ENCODE data around the gene AHCTF1. TPM values are rescaled to one million over a fixed set of nuclear protein-coding genes. Genes with fewer than 3 reads are reported as not detected.
"Not testable (repeated sequence)": the region's sequence is repeated elsewhere in the genome, so short reads cannot be mapped to it uniquely, and the experiment has no call there.

AHCTF1 gene
- total RNA-seq, 1 experiment from 2014 or later: 18.2 TPM

GRCh38 chr1:246840761-246841160 lies 91.0 kb downstream of the AHCTF1 start:
- DNase-seq (ENCODE audit: low spot score): not testable (repeated sequence)

GRCh38 chr1:246838118-246838456 lies 93.7 kb downstream of the AHCTF1 start:
- DNase-seq (ENCODE audit: low spot score): no peak

- peak; percentile 7 for DNase-seq (ENCODE audit: low spot score)
These were observed 94.2 kb downstream of the AHCTF1 start for GRCh38 chr1:246837418-246838117.

- DNase-seq (ENCODE audit: low spot score): no peak
These were observed 95.4 kb downstream of the AHCTF1 start for GRCh38 chr1:246836209-246836966.

- DNase-seq (ENCODE audit: low spot score): no peak
These were observed 100.2 kb downstream of the AHCTF1 start for GRCh38 chr1:246831543-246831942.

GRCh38 chr1:246828818-246829217 lies 102.9 kb downstream of the AHCTF1 start:
- no peak for DNase-seq (ENCODE audit: low spot score)

- DNase-seq (ENCODE audit: low spot score): no peak
These were observed 104.4 kb downstream of the AHCTF1 start for GRCh38 chr1:246827396-246827795.

- no peak for DNase-seq (ENCODE audit: low spot score)
These were observed 106.1 kb downstream of the AHCTF1 start for GRCh38 chr1:246825557-246826175.

- DNase-seq (ENCODE audit: low spot score): no peak
These were observed 107.2 kb downstream of the AHCTF1 start for GRCh38 chr1:246824541-246824940.

GRCh38 chr1:246822154-246822553 lies 109.6 kb downstream of the AHCTF1 start:
- not testable (repeated sequence) for DNase-seq (ENCODE audit: low spot score)

- DNase-seq (ENCODE audit: low spot score): no peak
These were observed 111.1 kb downstream of the AHCTF1 start for GRCh38 chr1:246820666-246821065.

GRCh38 chr1:246817778-246818177 lies 114.0 kb downstream of the AHCTF1 start:
- not testable (repeated sequence) for DNase-seq (ENCODE audit: low spot score)

GRCh38 chr1:246815693-246816270 lies 116.0 kb downstream of the AHCTF1 start:
- DNase-seq (ENCODE audit: low spot score): no peak

GRCh38 chr1:246814890-246815289 lies 116.9 kb downstream of the AHCTF1 start:
- no peak for DNase-seq (ENCODE audit: low spot score)

- DNase-seq (ENCODE audit: low spot score): not testable (repeated sequence)
These were observed 118.4 kb downstream of the AHCTF1 start for GRCh38 chr1:246813325-246813724.

GRCh38 chr1:246811985-246812384 lies 119.8 kb downstream of the AHCTF1 start:
- DNase-seq (ENCODE audit: low spot score): no peak

- DNase-seq (ENCODE audit: low spot score): no peak
These were observed 122.3 kb downstream of the AHCTF1 start for GRCh38 chr1:246809473-246809872.

- DNase-seq (ENCODE audit: low spot score): no peak
These were observed 126.5 kb downstream of the AHCTF1 start for GRCh38 chr1:246805135-246805716.

GRCh38 chr1:246803883-246804282 lies 127.9 kb downstream of the AHCTF1 start:
- no peak for DNase-seq (ENCODE audit: low spot score)

- DNase-seq (ENCODE audit: low spot score): no peak
These were observed 128.4 kb downstream of the AHCTF1 start for GRCh38 chr1:246803373-246803772.

GRCh38 chr1:246801241-246802020 lies 130.3 kb downstream of the AHCTF1 start:
- DNase-seq (ENCODE audit: low spot score): no peak
